ENCODE data around the gene OPTC.
"Not testable (repeated sequence)": the region's sequence is repeated elsewhere in the genome, so short reads cannot be mapped to it uniquely, and the experiment has no call there.

OPTC gene

DNA sequence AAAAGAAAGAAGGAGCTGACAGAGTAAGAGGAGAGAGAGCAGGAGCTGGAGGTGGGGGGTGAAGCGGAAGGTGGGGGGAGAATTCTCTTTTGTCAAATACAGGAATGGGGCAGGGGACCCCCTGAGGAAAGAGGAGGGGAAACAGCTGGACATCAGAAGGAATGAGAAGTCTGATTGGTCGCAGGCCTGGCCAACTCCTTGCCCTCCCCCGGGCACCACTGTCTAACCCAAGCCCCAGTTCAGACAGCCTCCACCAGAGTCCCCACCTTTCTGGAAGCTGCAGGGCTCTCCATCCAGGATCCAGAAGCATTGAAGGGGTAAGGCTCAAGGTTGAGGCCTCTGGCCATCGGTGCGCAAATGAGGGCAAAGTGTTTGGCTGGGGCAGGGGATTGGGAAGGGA lies at the start of gene OPTC:
Gene OPTC, plus strand, starts transcription at position 253 of the 400 bp plus-strand sequence. CDS start 1,853 bp downstream, outside the sequence.
- no peak for DNase-seq

GRCh38 chr1:203444171-203444576 lies 49.8 kb upstream of the OPTC start:
- DNase-seq: no peak

DNA sequence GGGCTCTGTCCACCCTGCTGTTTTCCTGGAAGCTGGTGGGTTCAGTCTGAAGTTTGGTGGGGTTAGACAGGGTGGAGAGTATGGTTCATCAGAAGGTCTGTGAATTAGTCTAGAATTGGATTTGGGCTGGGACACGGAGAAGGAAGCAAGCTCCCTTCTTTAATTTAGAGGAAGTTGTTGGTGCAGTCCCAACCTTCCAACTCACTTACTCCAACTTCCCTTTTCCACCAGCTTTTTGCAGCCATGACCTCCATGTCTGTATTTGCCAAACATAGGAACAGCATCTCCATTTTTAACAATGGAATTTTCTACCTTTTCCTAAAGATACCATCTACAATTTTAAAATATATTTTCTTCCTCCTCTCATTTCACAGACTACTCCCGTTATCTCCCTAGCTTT lies 46.8 kb upstream of the OPTC start:
- no peak for DNase-seq

DNA sequence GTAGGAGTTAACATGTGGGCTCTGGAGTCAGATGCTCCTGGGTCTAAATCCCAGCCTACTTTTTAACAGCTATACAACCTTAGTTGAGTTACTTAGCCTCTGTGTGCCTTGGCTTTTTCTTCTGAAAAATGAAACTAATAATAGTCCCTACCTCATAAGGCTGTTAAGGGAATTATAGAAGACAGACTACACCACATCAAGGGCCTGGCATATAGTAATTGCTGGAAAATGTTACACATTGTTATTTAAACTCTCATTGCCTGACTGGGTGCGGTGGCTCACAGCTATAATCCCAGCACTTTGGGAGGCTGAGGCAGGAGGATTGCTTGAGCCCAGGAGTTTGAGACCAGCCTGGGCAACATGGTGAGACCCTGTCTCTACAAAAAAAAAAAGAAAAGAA lies 46.4 kb upstream of the OPTC start:
- not testable (repeated sequence) for DNase-seq

DNA sequence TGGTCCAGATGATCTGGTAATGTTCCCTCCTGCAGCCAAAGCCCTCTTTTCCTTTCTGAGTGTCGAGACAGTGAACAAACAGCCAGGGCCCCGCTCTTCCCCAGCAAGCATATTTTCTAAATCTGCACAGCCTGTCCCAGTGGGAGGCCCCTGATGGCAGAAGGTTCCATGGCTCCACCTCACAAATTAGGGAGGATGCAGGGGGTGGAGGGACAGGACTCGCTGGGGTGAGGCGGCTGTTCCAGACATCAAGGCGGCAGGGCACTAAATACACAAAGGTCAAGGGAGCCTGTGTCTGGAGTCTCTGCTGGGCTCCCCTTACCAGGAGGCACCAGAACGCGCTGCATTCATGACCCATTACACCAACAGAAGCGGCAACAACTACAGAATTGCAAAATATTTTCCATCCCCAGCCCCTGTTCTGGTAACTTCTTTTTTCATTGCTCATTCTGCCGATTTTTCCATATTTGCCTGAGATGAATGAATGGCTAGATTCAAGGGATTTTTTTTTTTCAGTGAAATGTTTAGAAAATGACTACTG lies 45.4 kb upstream of the OPTC start:
- DNase-seq: no peak

DNA sequence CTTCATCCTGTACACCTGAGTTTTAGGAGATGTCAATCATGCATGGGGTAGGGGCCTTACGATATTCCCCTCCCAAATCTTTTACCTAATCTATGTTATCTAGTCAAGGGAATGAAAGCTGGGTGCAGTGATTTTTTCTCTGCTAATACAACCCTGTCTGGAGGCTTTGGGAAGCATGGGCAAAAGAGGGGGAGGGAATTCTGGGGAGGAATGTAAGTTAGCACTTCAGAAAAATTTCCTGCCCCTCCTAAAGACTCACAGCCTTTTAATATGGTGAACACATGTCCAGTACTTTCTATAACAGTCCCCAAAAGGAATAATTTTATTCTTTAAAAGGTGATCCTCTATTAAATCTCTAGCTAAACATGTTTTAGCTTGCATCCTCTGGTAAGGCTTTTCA lies 44.0 kb upstream of the OPTC start:
- DNase-seq: no peak

DNA sequence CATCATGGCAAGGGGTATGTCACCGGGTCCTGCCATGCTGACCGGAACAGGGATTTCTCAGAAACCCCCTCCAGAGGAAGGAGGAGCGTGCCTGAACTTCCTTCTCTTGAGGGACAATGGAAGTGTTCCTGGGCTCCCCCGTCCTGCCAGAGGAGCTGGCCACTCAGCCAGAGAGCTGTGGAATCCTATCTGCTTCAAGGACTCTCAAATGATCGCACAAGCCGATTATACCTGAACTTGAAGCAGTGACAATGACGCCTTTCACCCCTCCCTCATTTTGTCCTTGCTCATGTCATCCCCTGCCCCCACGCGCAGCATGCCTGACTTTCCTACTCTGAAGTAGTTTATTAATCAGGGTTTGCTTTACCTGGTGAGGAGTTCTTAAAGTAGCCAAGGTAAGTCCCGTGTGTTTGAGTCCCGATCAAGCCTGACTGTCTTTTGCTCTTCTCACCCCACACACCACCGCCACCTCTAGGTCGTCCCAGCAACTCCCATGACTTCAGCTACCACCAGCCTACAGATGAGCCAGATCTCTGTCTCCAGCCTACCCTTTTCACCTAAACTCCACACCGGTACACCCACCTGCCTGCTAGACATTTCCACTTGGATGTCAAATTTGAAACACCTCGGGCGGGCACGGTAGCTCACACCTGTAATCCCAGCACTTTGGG lies 43.3 kb upstream of the OPTC start:
- DNase-seq: no peak

DNA sequence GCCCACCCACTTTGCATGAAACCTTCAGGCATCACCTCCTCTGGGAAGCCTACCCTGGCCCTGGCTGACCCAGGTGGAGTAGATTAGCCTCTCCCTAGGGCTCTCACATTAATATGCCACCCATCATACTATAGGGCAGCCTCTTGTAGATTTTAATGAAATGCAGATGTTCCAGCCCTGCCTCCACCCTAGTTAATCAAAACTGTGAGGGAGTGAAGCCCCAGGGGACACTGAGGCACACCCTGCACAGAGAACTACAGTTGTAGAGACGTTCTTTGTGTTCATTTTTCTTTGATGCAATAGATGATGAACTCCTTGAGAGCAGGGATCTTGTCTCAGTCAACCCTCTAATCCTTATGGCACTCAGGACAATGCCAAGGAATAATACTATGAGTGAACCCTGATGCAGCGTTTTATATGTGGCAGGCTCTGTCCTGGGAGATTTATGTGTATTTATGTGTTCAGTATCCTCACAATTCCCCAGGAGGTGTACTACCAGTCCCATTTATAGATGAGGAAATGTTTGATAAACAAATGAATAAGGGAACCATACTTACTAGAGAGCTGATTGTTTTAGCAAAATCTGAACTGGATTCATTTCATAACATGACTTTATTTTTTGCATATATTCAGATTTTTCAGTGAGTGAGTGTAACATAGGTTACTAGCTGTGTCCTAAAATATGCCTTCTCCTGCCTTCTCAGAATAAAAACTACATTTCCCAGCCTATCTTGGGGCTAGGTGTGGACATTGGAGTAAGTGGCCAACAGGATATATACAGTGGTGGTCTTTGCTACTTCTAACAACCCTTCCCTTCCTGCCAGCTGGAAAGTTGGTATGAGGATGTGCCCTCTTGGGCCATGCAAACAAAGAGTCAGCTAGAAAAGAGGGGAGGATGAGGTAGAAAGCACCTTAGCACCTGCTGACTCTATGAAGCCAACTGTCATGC lies 41.8 kb upstream of the OPTC start:
- DNase-seq: no peak

GRCh38 chr1:203453016-203453415 lies 40.9 kb upstream of the OPTC start:
- DNase-seq: no peak

DNA sequence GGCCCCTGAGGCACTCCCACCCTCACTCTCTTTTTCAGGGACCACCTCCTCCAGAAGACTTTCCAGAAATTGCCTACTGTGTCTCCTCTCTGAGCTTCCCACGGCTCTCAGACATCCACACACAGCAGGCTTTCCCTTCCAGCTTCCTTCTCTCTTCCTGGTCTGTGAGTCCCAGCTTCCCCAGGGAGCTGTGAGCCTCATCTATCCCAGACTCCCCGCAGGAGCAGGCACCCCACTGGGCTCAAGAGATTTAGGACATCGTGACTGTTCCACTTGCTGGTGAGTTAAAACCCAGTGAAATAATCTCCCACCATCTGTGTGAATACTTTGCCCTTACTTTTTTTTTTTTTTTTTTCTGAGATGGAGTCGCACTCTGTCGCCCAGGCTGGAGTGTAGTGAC lies 40.3 kb upstream of the OPTC start:
- no peak for DNase-seq

DNA sequence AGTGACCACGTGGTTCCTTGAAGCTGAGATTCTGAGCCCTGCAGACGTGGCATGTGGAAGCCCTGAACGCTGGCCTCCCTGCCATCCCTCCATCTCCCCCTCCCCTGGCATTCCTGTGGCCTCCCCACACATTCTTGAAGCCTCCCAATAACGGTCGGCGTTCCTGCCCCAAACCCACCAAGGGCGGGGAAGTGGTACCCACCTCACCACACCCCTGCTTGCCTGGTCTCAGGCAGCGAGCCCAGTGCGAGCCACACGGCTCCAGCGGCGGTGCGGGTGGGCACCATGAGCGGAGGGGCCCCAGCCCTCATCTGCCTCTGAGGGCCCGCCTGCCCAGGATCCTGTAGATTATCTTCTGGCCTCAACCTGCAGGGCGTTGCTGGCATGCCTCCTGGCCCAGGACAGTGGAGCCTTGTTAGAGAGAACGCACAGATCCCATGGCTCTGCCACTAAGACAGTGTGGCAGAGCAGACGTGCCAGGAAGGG lies 38.9 kb upstream of the OPTC start:
- no peak for DNase-seq

- DNase-seq: no peak
Measured at GRCh38 chr1:203455706-203456105, 38.2 kb upstream of the OPTC start.

GRCh38 chr1:203456577-203456976 lies 37.4 kb upstream of the OPTC start:
- DNase-seq: no peak

DNA sequence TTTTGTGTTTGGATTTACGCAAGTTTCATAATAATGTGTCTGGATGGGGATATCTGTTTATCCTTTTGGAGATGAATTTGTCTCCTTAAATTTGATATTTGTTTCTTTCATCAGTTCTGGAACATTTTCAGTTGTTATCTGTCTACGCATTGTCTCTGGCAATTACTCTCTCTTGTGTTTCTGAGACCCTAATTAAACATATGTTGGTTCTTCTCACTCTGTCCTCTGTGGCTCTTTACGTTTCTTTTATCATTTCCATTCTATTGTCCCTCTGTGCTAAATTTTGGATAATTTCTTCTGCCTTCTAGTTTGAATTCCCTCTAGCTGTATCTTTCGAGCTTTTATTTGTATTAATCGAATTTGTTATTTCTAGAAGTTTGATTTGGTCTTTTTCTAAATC lies 35.9 kb upstream of the OPTC start:
- DNase-seq: no peak

GRCh38 chr1:203459671-203460201 lies 34.2 kb upstream of the OPTC start:
- DNase-seq: no peak

- no peak for DNase-seq
Measured at GRCh38 chr1:203461717-203462116, 32.2 kb upstream of the OPTC start.

DNA sequence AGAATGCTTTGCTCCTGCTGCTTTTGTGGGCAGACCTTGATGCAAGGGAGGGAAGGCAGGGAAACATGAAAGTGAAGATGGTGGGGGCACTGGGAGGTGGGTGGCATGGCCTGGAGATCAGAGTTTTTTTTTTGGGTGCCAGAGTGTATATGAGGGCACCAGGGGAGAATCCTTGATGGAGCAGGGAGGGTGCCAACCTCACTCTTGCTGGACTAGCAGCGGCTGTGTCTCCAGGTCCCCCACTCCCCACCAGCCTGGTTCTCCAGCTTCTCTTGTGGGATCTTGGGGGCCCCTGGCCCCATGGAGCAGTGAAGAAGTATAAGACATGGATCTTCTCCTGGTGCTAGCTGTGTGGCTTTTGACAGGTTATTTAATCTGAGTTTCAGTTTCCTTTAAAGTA lies 31.8 kb upstream of the OPTC start:
- no peak for DNase-seq

DNA sequence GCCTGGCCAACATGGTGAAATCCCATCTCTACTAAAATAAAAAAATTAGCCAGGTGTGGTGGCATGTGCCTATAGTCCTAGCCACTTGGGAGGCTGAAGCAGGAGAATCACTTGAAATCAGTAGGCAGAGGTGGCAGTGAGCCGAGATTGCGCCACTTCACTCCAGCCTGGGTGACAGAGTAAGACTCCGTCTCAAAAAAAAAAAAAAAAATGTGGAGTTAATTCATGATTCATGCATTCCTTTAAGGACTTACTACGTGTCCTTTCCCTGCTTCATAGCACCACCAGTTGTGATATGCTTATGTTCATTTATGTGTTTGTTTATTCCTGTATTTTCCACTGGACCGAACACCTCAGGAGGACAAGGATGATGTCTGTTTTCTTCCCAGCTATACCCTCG lies 31.1 kb upstream of the OPTC start:
- DNase-seq: no peak

- DNase-seq: no peak
Measured at GRCh38 chr1:203463469-203464062, 30.4 kb upstream of the OPTC start.

GRCh38 chr1:203464226-203464625 lies 29.7 kb upstream of the OPTC start:
- DNase-seq: no peak

GRCh38 chr1:203464743-203465142 lies 29.2 kb upstream of the OPTC start:
- DNase-seq: no peak
